ENCODE data around the gene CENPC.
"Not testable (repeated sequence)": the region's sequence is repeated elsewhere in the genome, so short reads cannot be mapped to it uniquely, and the experiment has no call there.

CENPC gene

DNA sequence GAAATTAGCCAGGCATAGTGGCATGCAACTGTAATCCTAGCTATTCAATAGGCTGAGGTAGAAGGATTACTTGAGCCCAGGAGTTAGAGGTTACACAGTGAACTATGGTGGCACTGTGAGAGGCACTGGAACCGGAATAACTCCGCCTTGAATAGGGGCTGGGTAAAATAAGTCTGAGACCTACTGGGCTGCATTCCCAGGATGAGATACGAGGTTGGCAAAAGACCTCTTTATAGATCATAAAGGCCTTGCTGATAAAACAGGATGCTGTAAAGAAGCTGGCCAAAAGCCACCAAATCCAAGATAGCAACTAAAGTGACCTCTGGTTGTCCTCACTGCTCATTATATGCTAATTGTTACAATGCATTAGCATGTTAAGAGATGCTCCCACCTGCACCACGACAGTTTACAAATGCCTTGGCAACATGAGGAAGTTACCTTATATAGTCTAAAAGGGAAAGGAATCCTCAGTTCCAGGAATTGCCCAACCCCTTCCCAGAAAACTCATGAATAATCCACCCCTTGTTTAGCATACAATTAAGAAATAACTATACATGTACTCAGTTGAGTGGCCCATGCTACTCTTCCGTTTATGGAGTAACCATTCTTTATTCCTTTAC is 88.6 kb downstream of the CENPC start:
- no peaks in the 10 kb centered on the region for H3K4me1 ChIP-seq (ENCODE audit: control insufficient read depth in 1 of 2, insufficient read depth in 1 of 2, low read depth in 1 of 2, low read length in 1 of 2)
- no peaks in the 10 kb centered on the region for H3K9me3 ChIP-seq
- no peak overlapping the region for H3K27ac ChIP-seq
- peaks cover 7% of the 10 kb centered on the region for H3K36me3 ChIP-seq
- no peak overlapping the region for H3K4me3 ChIP-seq (ENCODE audit: low read depth in 1 of 2, low read length in 1 of 2)
- no peak for TF ChIP-seq CTCF (IDR thresholded peaks at IDR 0.05)
- no peaks in the 10 kb centered on the region for H3K27me3 ChIP-seq

DNA sequence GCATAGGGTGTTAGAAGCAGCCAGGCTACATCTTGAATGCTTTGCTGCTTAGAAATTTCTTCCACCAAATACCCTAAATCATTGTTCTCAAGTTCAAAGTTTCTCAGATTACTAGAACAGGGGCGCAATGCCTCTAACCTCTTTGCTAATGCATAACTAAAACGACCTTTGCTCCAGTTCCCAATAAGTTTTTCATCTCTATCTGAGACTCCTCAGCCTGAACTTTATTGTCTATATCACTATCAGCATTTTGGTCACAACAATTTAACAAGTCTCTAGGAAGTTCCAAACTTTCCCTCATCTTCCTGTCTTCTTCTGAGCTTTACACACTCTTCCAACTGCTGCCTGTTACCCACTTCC is 92.5 kb downstream of the CENPC start:
- H3K27me3 ChIP-seq; H3K4me3 ChIP-seq (ENCODE audit: low read depth in 1 of 2, low read length in 1 of 2); H3K27ac ChIP-seq; H3K4me1 ChIP-seq (ENCODE audit: control insufficient read depth in 1 of 2, insufficient read depth in 1 of 2, low read depth in 1 of 2, low read length in 1 of 2); H3K9me3 ChIP-seq: not testable (repeated sequence)
- peaks cover 17% of the 10 kb centered on the region for H3K36me3 ChIP-seq

DNA sequence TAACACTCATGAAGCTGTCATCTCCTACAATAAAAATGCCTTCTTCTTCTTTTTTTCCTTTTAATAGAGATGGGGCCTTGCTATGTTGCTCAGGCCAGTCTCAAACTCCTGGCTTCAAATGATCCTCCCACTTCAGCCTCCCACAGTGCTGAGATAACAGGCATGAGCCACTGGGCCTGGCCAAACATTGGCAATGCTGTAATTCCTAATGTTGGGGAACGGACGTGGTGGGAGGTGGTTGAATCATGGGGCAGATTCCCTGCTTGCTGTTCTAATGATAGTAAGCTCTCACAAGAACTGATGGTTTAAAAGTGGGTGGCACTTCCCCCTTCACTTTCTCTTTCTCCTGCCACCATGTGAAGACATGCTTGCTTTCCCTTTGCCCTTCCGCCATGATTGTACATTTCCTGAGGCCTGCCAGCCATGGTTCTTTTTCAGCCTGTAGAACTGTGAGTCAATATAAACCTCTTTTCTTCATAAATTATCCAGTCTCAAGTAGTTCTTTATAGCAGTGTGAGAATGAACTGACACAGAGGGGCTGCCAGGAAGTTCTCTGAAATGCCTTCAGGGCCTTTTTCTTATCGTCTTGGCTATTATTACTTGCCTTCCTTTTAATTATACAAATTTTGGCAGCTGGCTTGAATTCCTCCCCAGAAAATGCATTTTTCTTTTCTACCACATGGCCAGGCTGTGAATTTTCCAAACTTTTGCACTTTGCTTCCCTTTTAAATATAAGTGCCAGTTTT is 93.0 kb downstream of the CENPC start:
- H3K36me3 ChIP-seq = peaks cover 17% of the 10 kb centered on the region
- TF ChIP-seq CTCF (IDR thresholded peaks at IDR 0.05) = no peak
- no peaks in the 10 kb centered on the region for H3K9me3 ChIP-seq
- no peak overlapping the region for H3K27ac ChIP-seq
- H3K4me1 ChIP-seq (ENCODE audit: control insufficient read depth in 1 of 2, insufficient read depth in 1 of 2, low read depth in 1 of 2, low read length in 1 of 2) = no peaks in the 10 kb centered on the region
- H3K4me3 ChIP-seq (ENCODE audit: low read depth in 1 of 2, low read length in 1 of 2) = no peak overlapping the region
- H3K27me3 ChIP-seq = no peaks in the 10 kb centered on the region

GRCh38 chr4:67451464-67451863 is 93.8 kb downstream of the CENPC start:
- no peak for TF ChIP-seq CTCF (IDR thresholded peaks at IDR 0.05)
- no peaks in the 10 kb centered on the region for H3K9me3 ChIP-seq
- peaks cover 10% of the 10 kb centered on the region for H3K36me3 ChIP-seq
- H3K4me3 ChIP-seq (ENCODE audit: low read depth in 1 of 2, low read length in 1 of 2) = no peak overlapping the region
- H3K4me1 ChIP-seq (ENCODE audit: control insufficient read depth in 1 of 2, insufficient read depth in 1 of 2, low read depth in 1 of 2, low read length in 1 of 2) = peaks cover 3 to 4% of the 10 kb centered on the region in 2 experiments
- no peak overlapping the region for H3K27ac ChIP-seq
- no peaks in the 10 kb centered on the region for H3K27me3 ChIP-seq

DNA sequence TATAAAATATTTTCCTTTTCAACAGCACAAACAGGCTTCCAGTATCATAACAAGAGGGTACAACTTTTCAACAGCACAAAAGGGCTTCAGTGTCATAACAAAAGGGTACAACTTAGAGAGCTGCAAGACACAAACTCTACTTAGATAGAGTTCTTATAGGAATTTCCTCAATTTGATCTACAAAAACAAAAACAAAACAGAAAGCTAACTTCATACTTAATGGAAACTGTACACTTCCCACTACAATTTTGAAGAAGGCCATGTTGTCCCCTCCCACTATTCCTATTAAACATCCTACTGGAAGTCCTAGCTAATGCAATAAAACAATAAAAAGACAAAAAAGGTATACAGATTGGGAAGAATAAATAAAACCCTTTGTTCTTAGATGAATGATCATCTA is 96.7 kb downstream of the CENPC start:
- H3K4me1 ChIP-seq (ENCODE audit: control insufficient read depth in 1 of 2, insufficient read depth in 1 of 2, low read depth in 1 of 2, low read length in 1 of 2) = peaks cover 3 to 4% of the 10 kb centered on the region in 2 experiments
- H3K36me3 ChIP-seq = peaks cover 10% of the 10 kb centered on the region
- no peaks in the 10 kb centered on the region for H3K27me3 ChIP-seq
- H3K4me3 ChIP-seq (ENCODE audit: low read depth in 1 of 2, low read length in 1 of 2) = no peak overlapping the region
- H3K9me3 ChIP-seq = no peaks in the 10 kb centered on the region
- H3K27ac ChIP-seq = no peak overlapping the region
- no peak for TF ChIP-seq CTCF (IDR thresholded peaks at IDR 0.05)

- Histone ChIP-seq H3K27ac (no peak overlapping the region), H3K36me3 (peaks cover 10% of the 10 kb centered on the region), H3K27me3 (no peaks in the 10 kb centered on the region), H3K9me3 (no peaks in the 10 kb centered on the region), H3K4me3 (ENCODE audit: low read depth in 1 of 2, low read length in 1 of 2) (no peak overlapping the region), H3K4me1 (ENCODE audit: control insufficient read depth in 1 of 2, insufficient read depth in 1 of 2, low read depth in 1 of 2, low read length in 1 of 2) (peaks cover 3 to 4% of the 10 kb centered on the region in 2 experiments)
- TF ChIP-seq CTCF (IDR thresholded peaks at IDR 0.05) = no peak
Observed at GRCh38 chr4:67447873-67448272, 97.4 kb downstream of the CENPC start.
